K562 (cell line): Measurements from ENCODE around the gene SLC2A10. TPM values are rescaled to one million over a fixed set of nuclear protein-coding genes. Genes with fewer than 3 reads are reported as not detected.

Source experiments
- ATAC-seq: fragments of 200-7000 bp; cut with Tn5 transposase; 3 replicates; pipeline ENCODE4 v1.9.1; 2020; ENCODE audit warnings: moderate library complexity
- BruUV-seq: library from RNA; stranded (reverse); fragments of 400-500 nt; replicated peaks from 2 replicates; lab custom pipeline; 2021; lab: Mats Ljungman, UMichigan
- CTCF ChIA-PET: fragments of 300-600 bp; formaldehyde crosslinking; extraction: SDS; loops from one replicate; lab custom pipeline; 2021; ENCODE audit warnings: low intra/inter-chr PET ratio; lab: Yijun Ruan, JAX
- POLR2A ChIA-PET: fragments of 300-600, 350-650 bp; sonication (Branson Sonifier 250); formaldehyde crosslinking; extraction: SDS; loops from one replicate; lab custom pipeline; 2021; ENCODE audit warnings: antibody characterized with exemption, inconsistent platforms; lab: Yijun Ruan, JAX
- DNase-seq, 4 experiments: peaks; one replicate each; pipeline versions ENCODE4 v3.0.0 to v3.0.0-alpha.2; 2011 to 2018; ENCODE audit warnings: low spot score in 3 of 4, mixed read lengths in 3 of 4; ENCODE audit errors: extremely low read depth in 1 of 4
- FAIRE-seq: peaks from 2 replicates; lab custom pipeline; 2011; peaks lifted over from hg19 to GRCh38; lab: Jason Lieb, UNC
- H2AFZ ChIP-seq: 2 replicates; pipeline ENCODE4 v1.6.0; 2011; ENCODE audit warnings: low read depth, low read length, control low read depth, inconsistent platforms
- H3K27ac ChIP-seq: fragments of 200-600 bp; 3 replicates; pipeline ENCODE4 v1.8.0; 2011; ENCODE audit warnings: low read depth, mild to moderate bottlenecking, control low read depth, inconsistent platforms, low read length, moderate library complexity, mixed read lengths; ENCODE audit errors: extremely low read depth
- H3K27me3 ChIP-seq, 2 experiments: fragments of 300-600 bp in 1 of 2; 2 replicates in 1 of 2; 3 replicates in 1 of 2; pipeline versions ENCODE4 v1.6.0 to v1.8.0; 2011; ENCODE audit warnings: inconsistent platforms in 2 of 2, low read length in 2 of 2, mild to moderate bottlenecking in 1 of 2, mixed read lengths in 1 of 2, moderate library complexity in 1 of 2; ENCODE audit not compliant: control insufficient read depth in 2 of 2, insufficient read depth in 2 of 2
- H3K36me3 ChIP-seq: fragments of 300-600 bp; 3 replicates; pipeline ENCODE4 v1.8.0; 2011; ENCODE audit warnings: mild to moderate bottlenecking, low read length, inconsistent platforms; ENCODE audit not compliant: control insufficient read depth, insufficient read depth
- H3K4me1 ChIP-seq, 2 experiments: fragments of 200-600 bp in 1 of 2; replicated peaks in 1 of 2; 2 replicates in 1 of 2; 3 replicates in 1 of 2; pipeline versions ENCODE4 v1.5.1 to v1.8.0; 2011; ENCODE audit warnings: inconsistent platforms in 2 of 2, low read length in 2 of 2, mild to moderate bottlenecking in 1 of 2, mixed read lengths in 1 of 2, moderate library complexity in 1 of 2; ENCODE audit not compliant: control insufficient read depth in 2 of 2, insufficient read depth in 2 of 2
- H3K4me2 ChIP-seq: 2 replicates; pipeline ENCODE4 v1.6.1; 2011; ENCODE audit warnings: low read length, control low read depth, inconsistent platforms, mixed read lengths; ENCODE audit not compliant: insufficient read depth
- H3K4me3 ChIP-seq: fragments of 200-600 bp; sonication (generic), shearing (Covaris generic); 2 replicates; pipeline ENCODE4 v1.5.1; 2016; ENCODE audit warnings: control low read depth, inconsistent platforms
- H3K79me2 ChIP-seq: fragments of 200-600 bp; 3 replicates; pipeline ENCODE4 v1.8.0; 2011; ENCODE audit warnings: low read length, inconsistent platforms; ENCODE audit not compliant: control insufficient read depth, insufficient read depth
- H3K9ac ChIP-seq, 2 experiments: 2 replicates each; pipeline versions ENCODE4 v1.6.0 to v1.6.1; 2011; ENCODE audit warnings: low read depth in 2 of 2, low read length in 2 of 2, control low read depth in 1 of 2, inconsistent platforms in 1 of 2, mild to moderate bottlenecking in 1 of 2, mixed read lengths in 1 of 2; ENCODE audit not compliant: insufficient read depth in 1 of 2
- H3K9me1 ChIP-seq: one replicate; pipeline ENCODE4 v1.6.0; 2011; ENCODE audit warnings: inconsistent platforms, mild to moderate bottlenecking, low read length, moderate library complexity; ENCODE audit not compliant: control insufficient read depth, insufficient read depth
- H3K9me3 ChIP-seq: replicated peaks from 2 replicates; pipeline ENCODE4 v1.5.1; 2011; ENCODE audit warnings: low read depth, low read length, inconsistent platforms; ENCODE audit not compliant: control insufficient read depth, insufficient read depth
- H4K20me1 ChIP-seq: replicated peaks from 2 replicates; pipeline ENCODE4 v1.6.1; 2011; ENCODE audit warnings: low read length, inconsistent platforms, mixed read lengths; ENCODE audit not compliant: control insufficient read depth, insufficient read depth
- ATF3 ChIP-seq, 2 experiments: fragments of 450-650 bp in 1 of 2; sonication (generic) in 1 of 2; formaldehyde crosslinking in 1 of 2; IDR thresholded peaks in 1 of 2; conservative IDR thresholded peaks in 1 of 2; 2 replicates each; pipeline versions ENCODE4 v1.6.1 to v1.8.1; 2016 to 2023; ENCODE audit warnings: mild to moderate bottlenecking in 2 of 2, moderate library complexity in 2 of 2, inconsistent platforms in 1 of 2, missing genetic modification reagents in 1 of 2
- CTBP1 ChIP-seq: fragments of 450-650 bp; IDR thresholded peaks from 2 replicates; pipeline ENCODE4 v1.6.1; 2016; ENCODE audit warnings: borderline replicate concordance
- DEAF1 ChIP-seq: fragments of 450-650 bp; formaldehyde crosslinking; IDR thresholded peaks from 2 replicates; pipeline ENCODE4 v1.4.0; 2020; ENCODE audit warnings: mild to moderate bottlenecking, moderate library complexity
- HLTF ChIP-seq: fragments of 450-650 bp; IDR thresholded peaks from 2 replicates; pipeline ENCODE4 v1.6.1; 2016
- MTF1 ChIP-seq: fragments of 250-450 bp; sonication (Bioruptor Pico); IDR thresholded peaks from 2 replicates; pipeline ENCODE4 v1.9.0; 2021; ENCODE audit warnings: moderate library complexity, mild to moderate bottlenecking, inconsistent platforms, borderline replicate concordance
- NBN ChIP-seq: fragments of 450-650 bp; IDR thresholded peaks from 2 replicates; pipeline ENCODE4 v1.6.1; 2016; ENCODE audit warnings: low read depth, mild to moderate bottlenecking
- PHB2 ChIP-seq: fragments of 450-650 bp; IDR thresholded peaks from 2 replicates; pipeline ENCODE4 v1.6.1; 2017; ENCODE audit warnings: low read depth
- PTRF ChIP-seq: fragments of 450-650 bp; IDR thresholded peaks from 2 replicates; pipeline ENCODE4 v1.6.1; 2016; ENCODE audit warnings: mild to moderate bottlenecking, missing genetic modification characterization, missing compliant biosample characterization
- RBM25 ChIP-seq: fragments of 200-400 bp; formaldehyde crosslinking; IDR thresholded peaks from 2 replicates; pipeline ENCODE4 v1.6.1; 2018; ENCODE audit warnings: low read length, low read depth, moderate library complexity; ENCODE audit not compliant: severe bottlenecking
- RBM39 ChIP-seq: fragments of 200-400 bp; formaldehyde crosslinking; optimal IDR thresholded peaks from 2 replicates; pipeline ENCODE3; 2018; ENCODE audit warnings: low read depth, low read length
- STAG1 ChIP-seq: sonication (generic); formaldehyde crosslinking; IDR thresholded peaks from 2 replicates; pipeline ENCODE4 v1.5.0; 2020; ENCODE audit warnings: missing genetic modification reagents, borderline replicate concordance
- TRIM28 ChIP-seq: fragments of 450-650 bp; IDR thresholded peaks from 2 replicates; pipeline ENCODE4 v1.6.1; 2017
- ZFP36 ChIP-seq: fragments of 150-350 bp; IDR thresholded peaks from 2 replicates; pipeline ENCODE4 v1.6.1; 2018; ENCODE audit warnings: low read length, low read depth; ENCODE audit not compliant: partially characterized antibody
- WGBS: fragments of 100-300 bp; shearing (Covaris generic); methylation state at CpG from one replicate; pipeline ENCODE4 v1.1.6; 2016; ENCODE audit warnings: low coverage, mixed read lengths; ENCODE audit not compliant: insufficient coverage; ENCODE audit errors: missing lambda C conversion rate; 5-methylcytosine and 5-hydroxymethylcytosine counted together
- in situ Hi-C: fragments of 300-500 bp; cut with MboI; formaldehyde crosslinking; loops from 4 replicates; pipeline ENCODE4 v1.15.0; 2018; ENCODE audit warnings: inconsistent platforms, mixed read lengths
- intact Hi-C: fragments of 100-400 bp; cut with micrococcal nuclease; formaldehyde crosslinking; loops from 2 replicates; pipeline ENCODE4 v1.14.2; 2022
- polyA plus RNA-seq, 8 experiments: library from polyadenylated mRNA; depleted of rRNA in 4 of 8; stranded (reverse) in 5 of 8; unstranded in 3 of 8; fragments of >200 nt; fragmentation: Nextera tagmentation in 2 of 8; fragmentation: Illumina TruSeq in 1 of 8; extraction: Ambion mirVana in 2 of 8; extraction: Trizol in 1 of 8; gene quantifications; 2 replicates each; pipeline versions ENCODE4 v1.2.1 to v1.2.3, GENCODE V29; 2011 to 2014; ENCODE audit warnings: inconsistent platforms in 1 of 8, missing spikeins in 1 of 8
- total RNA-seq, 7 experiments: library from RNA; depleted of rRNA in 6 of 7; stranded (reverse); fragments of >200 nt in 6 of 7; fragmentation: Illumina TruSeq in 2 of 7; extraction: Trizol in 2 of 7; gene quantifications; 2 replicates each; pipeline versions ENCODE4 v1.2.1 to v1.2.3, GENCODE V29; 2011 to 2021; ENCODE audit warnings: low replicate concordance in 1 of 7

SLC2A10 gene
- total and polyA plus RNA-seq, 9 of the 15 experiments (the other 6 are each of a cell fraction or from before 2014, with no cell fraction given): 0.01 to 1.8 (median 0.10) TPM

GRCh38 chr20:46701986-46702385, 7.5 kb upstream of the SLC2A10 start (continued):
- TF ChIP-seq TRIM28 (no peak), RBM39 (no peak), RBM25 (no peak), DEAF1 (CRISPR knock-in tag) (no peak), HLTF (no peak)

- Histone ChIP-seq H3K9me1 (no peaks in the 10 kb centered on the region), H4K20me1 (no peaks in the 10 kb centered on the region), H3K9ac (no peak overlapping the region), H3K27ac (no peak overlapping the region), H3K4me3 (no peak overlapping the region), H3K36me3 (no peaks in the 10 kb centered on the region), H3K4me2 (no peak overlapping the region), H3K4me1 (0 out of 5 replicates have a peak, but pooled peaks cover 0 to 5% of the 10 kb centered on the region in 2 experiments), H2AFZ (peak overlapping the region; percentile 61; the same call in 1 of the 2 replicates), H3K79me2 (no peaks in the 10 kb centered on the region), H3K9me3 (peaks cover 3% of the 10 kb centered on the region; the same call in 1 of the 2 replicates), H3K27me3 (no peaks in the 10 kb centered on the region)
- DNase-seq (no peak), ATAC-seq (no peak), FAIRE-seq (no peak)
- intact Hi-C loops (loop anchor here (5.0 kb wide), 1 partner anchor 180 kb away; no protein-coding TSS in a partner anchor), in situ Hi-C loops (no loop called here)
- POLR2A ChIA-PET: interaction anchor here (0.6 to 1.1 kb wide), 3 partner anchors 8 to 191 kb away, joined by 3 to 6 read pairs (median 4); partner anchors contain the start of gene TP53RK
- BruUV-seq: no TSS peak
- CTCF ChIA-PET: no interaction called here
- 34% methylated on average over 8 of the region's 8 CpGs for WGBS
- no peak for TF ChIP-seq STAG1 (CRISPR knock-in tag)
- TF ChIP-seq NBN: no peak
- TF ChIP-seq CTBP1: no peak
- TF ChIP-seq PHB2: no peak
- peak; percentile 30 for TF ChIP-seq ZFP36
- TF ChIP-seq PTRF (tag): no peak
- TF ChIP-seq MTF1 (CRISPR knock-in tag): no peak
- TF ChIP-seq ATF3 (IDR thresholded peaks at IDR 0.05): 0 out of 2 replicates have a peak, but pooled peaks have one; percentile 9
- no peak for TF ChIP-seq ATF3 (CRISPR knock-in tag; conservative IDR thresholded peaks at IDR 0.05)
Observed at GRCh38 chr20:46702447-46703203, 6.8 kb upstream of the SLC2A10 start.
